ENCODE measurements around the gene LSG1. TPM values are rescaled to one million over a fixed set of nuclear protein-coding genes. Genes with fewer than 3 reads are reported as not detected.

Gene LSG1
- total RNA-seq, 1 experiment from 2014 or later, result 39.7 TPM

DNA sequence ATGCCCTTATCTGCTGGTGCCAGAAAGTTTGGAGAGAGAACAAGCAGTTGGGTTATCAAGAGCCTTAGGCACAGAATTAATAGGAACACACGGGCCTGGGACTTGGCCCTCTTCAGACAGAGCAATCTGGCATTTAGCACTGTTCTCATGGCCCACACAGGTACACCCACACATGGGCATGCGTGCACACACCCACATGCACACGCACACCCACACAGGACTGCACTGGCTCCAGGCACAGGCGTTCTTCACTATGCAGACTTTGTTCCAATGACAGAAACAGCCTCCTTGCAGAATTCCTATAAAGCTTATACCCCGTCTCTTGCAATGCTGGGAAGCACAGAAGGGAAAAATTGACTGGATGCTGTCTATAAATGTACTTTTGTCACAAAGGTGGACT lies 75.1 kb downstream of the LSG1 start:
- CTCF ChIA-PET, result no interaction called here
- no peaks in the 10 kb centered on the region for H3K79me2 ChIP-seq (ENCODE audit: insufficient read depth, low read length)
- H3K4me3 ChIP-seq (replicated peaks in 1 of 2; ENCODE audit: low read depth in 1 of 2, low read length in 2 of 2), result no peak overlapping the region
- H2AFZ ChIP-seq (ENCODE audit: low read depth, low read length, poor library complexity, severe bottlenecking), result no peak overlapping the region
- no peak overlapping the region for H3K9ac ChIP-seq (ENCODE audit: low read length)
- no peaks in the 10 kb centered on the region for H3K27me3 ChIP-seq (ENCODE audit: insufficient read depth, low read length)
- TF ChIP-seq EGR1 (IDR thresholded peaks at IDR 0.05; ENCODE audit: low read depth) (no peak), YY1 (IDR thresholded peaks at IDR 0.05; ENCODE audit: extremely low read depth, insufficient replicate concordance, low read depth, low read length) (no peak), POLR2AphosphoS5 (IDR thresholded peaks at IDR 0.05; ENCODE audit: low read depth, low read length) (no peak), EZH2phosphoT487 (IDR thresholded peaks at IDR 0.05; ENCODE audit: borderline replicate concordance) (no peak)
- BruUV-seq (replicated peaks), result no TSS peak
- DNase-seq (ENCODE audit: low read depth, low spot score) (no peak), ATAC-seq (no peak)
- H3K36me3 ChIP-seq (ENCODE audit: control insufficient read depth in 1 of 2, insufficient read depth in 2 of 2, low read length in 2 of 2), result no peaks in the 10 kb centered on the region
- no peak overlapping the region for H3K4me2 ChIP-seq (ENCODE audit: low read length)
- H3K27ac ChIP-seq (ENCODE audit: low read depth, low read length), result no peak overlapping the region
- RAD21 ChIA-PET (ENCODE audit: low non-redundant PET in 1 of 2, low total read pairs in 2 of 2, uncharacterized antibody in 2 of 2, unreplicated experiment in 2 of 2), result no interaction called here
- H4K20me1 ChIP-seq (ENCODE audit: insufficient read depth), result no peaks in the 10 kb centered on the region
- H3K4me1 ChIP-seq (ENCODE audit: control insufficient read depth in 1 of 2, insufficient read depth in 2 of 2, low read length in 2 of 2), result peaks cover 15 to 28% of the 10 kb centered on the region in 2 experiments
- H3K9me3 ChIP-seq (ENCODE audit: control insufficient read depth in 1 of 2, insufficient read depth in 1 of 2, low read depth in 1 of 2, low read length in 2 of 2), result no peaks in the 10 kb centered on the region
- H3K9me2 ChIP-seq (ENCODE audit: insufficient read depth), result no peaks in the 10 kb centered on the region
- POLR2A ChIA-PET, result no interaction called here
- intact Hi-C loops (cut with micrococcal nuclease), result no loop called here

DNA sequence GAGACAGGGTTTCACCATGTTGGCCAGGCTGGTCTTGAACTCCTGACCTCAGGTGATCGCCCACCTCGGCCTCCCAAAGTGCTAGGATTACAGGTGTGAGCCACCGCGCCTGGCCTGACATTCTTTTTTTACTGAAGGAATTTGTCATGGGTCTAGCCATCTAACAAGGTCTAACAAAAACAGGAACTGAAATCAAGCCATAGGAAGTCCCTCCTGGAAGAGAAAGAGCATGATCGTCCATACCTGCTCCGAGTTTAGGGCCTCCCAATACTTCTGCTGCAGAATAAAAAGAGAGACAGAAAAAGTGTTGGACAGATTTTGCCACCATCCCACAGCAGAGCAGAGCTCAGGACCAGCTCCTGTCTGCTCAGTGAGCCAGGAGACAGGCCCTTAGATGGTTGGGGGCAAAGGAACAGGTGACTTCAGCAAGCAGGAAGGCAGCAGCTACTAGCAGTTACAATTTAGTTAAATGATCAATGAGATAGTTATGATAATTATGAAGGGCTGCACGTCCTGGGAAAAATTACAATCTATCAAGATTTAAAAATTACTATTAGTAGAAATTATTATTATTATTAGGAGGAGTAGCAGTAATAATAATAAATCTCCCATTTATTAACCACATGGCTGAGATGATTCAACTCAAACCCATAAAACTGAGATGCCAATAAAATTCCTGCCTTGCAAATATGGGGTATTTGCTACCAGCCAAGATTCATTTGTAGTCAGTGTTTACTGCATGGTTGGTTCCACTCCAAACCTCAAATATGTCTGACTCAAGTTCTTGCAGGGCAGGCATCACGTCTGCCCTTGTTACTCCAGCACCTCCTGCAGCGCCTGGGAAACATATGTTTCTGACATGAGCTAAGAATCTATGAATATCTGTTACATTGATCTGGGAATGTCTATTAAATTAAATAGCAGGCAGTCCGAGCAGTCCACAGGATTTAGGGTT lies 78.9 kb downstream of the LSG1 start:
- no peak overlapping the region for H3K9ac ChIP-seq (ENCODE audit: low read length)
- peak; percentile 89 for ATAC-seq
- TF ChIP-seq POLR2AphosphoS5 (IDR thresholded peaks at IDR 0.05; ENCODE audit: low read depth, low read length) (peak; percentile 83), ELF1 (IDR thresholded peaks at IDR 0.05; ENCODE audit: borderline replicate concordance, low read depth) (no peak), EZH2phosphoT487 (IDR thresholded peaks at IDR 0.05; ENCODE audit: borderline replicate concordance) (no peak), YY1 (IDR thresholded peaks at IDR 0.05; ENCODE audit: extremely low read depth, insufficient replicate concordance, low read depth, low read length) (peak; percentile 60), SRF (IDR thresholded peaks at IDR 0.05; ENCODE audit: low read depth) (peak; percentile 78), EZH2 (IDR thresholded peaks at IDR 0.05) (no peak), TCF7L2 (IDR thresholded peaks at IDR 0.05; ENCODE audit: borderline replicate concordance, extremely low read depth, insufficient read depth, insufficient read length) (no peak), ZFX (IDR thresholded peaks at IDR 0.05) (no peak)
- TF ChIP-seq, protein P1, sequence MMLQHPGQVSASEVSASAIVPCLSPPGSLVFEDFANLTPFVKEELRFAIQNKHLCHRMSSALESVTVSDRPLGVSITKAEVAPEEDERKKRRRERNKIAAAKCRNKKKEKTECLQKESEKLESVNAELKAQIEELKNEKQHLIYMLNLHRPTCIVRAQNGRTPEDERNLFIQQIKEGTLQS (IDR thresholded peaks at IDR 0.05), result no peak
- TF ChIP-seq, protein P2, sequence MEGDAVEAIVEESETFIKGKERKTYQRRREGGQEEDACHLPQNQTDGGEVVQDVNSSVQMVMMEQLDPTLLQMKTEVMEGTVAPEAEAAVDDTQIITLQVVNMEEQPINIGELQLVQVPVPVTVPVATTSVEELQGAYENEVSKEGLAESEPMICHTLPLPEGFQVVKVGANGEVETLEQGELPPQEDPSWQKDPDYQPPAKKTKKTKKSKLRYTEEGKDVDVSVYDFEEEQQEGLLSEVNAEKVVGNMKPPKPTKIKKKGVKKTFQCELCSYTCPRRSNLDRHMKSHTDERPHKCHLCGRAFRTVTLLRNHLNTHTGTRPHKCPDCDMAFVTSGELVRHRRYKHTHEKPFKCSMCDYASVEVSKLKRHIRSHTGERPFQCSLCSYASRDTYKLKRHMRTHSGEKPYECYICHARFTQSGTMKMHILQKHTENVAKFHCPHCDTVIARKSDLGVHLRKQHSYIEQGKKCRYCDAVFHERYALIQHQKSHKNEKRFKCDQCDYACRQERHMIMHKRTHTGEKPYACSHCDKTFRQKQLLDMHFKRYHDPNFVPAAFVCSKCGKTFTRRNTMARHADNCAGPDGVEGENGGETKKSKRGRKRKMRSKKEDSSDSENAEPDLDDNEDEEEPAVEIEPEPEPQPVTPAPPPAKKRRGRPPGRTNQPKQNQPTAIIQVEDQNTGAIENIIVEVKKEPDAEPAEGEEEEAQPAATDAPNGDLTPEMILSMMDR (IDR thresholded peaks at IDR 0.05 in 2 of 3, conservative IDR thresholded peaks at IDR 0.05 in 1 of 3; ENCODE audit: borderline replicate concordance in 1 of 3, insufficient read depth in 1 of 3, low read depth in 2 of 3, low read length in 2 of 3), result peak in 1 of 3 experiments; percentile 15; a peak in 1 of 6 replicates
- TF ChIP-seq, protein P3, sequence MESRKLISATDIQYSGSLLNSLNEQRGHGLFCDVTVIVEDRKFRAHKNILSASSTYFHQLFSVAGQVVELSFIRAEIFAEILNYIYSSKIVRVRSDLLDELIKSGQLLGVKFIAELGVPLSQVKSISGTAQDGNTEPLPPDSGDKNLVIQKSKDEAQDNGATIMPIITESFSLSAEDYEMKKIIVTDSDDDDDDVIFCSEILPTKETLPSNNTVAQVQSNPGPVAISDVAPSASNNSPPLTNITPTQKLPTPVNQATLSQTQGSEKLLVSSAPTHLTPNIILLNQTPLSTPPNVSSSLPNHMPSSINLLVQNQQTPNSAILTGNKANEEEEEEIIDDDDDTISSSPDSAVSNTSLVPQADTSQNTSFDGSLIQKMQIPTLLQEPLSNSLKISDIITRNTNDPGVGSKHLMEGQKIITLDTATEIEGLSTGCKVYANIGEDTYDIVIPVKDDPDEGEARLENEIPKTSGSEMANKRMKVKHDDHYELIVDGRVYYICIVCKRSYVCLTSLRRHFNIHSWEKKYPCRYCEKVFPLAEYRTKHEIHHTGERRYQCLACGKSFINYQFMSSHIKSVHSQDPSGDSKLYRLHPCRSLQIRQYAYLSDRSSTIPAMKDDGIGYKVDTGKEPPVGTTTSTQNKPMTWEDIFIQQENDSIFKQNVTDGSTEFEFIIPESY (IDR thresholded peaks at IDR 0.05; ENCODE audit: extremely low read depth, insufficient replicate concordance, low read length), result no peak

More for the DNA sequence above, 78.9 kb downstream of the LSG1 start:
- H2AFZ ChIP-seq (ENCODE audit: low read depth, low read length, poor library complexity, severe bottlenecking), result no peak overlapping the region
- H3K4me1 ChIP-seq (ENCODE audit: control insufficient read depth in 1 of 2, insufficient read depth in 2 of 2, low read length in 2 of 2), result peaks cover 15 to 25% of the 10 kb centered on the region in 2 experiments
- H3K9me2 ChIP-seq (ENCODE audit: insufficient read depth), result no peaks in the 10 kb centered on the region
- intact Hi-C loops (cut with micrococcal nuclease), result loop anchor here (5.0 kb wide), 1 partner anchor 136 kb away; no protein-coding TSS in a partner anchor
- RAD21 ChIA-PET (ENCODE audit: low non-redundant PET in 1 of 2, low total read pairs in 2 of 2, uncharacterized antibody in 2 of 2, unreplicated experiment in 2 of 2), result interaction anchor here in 1 of 2 experiments (1.4 to 1.6 kb wide), 2 partner anchors 9 to 259 kb away, joined by 3 to 4 read pairs; no protein-coding TSS in a partner anchor
- H3K4me2 ChIP-seq (ENCODE audit: low read length), result peak overlapping the region; percentile 52
- no peaks in the 10 kb centered on the region for H3K27me3 ChIP-seq (ENCODE audit: insufficient read depth, low read length)
- H3K27ac ChIP-seq (ENCODE audit: low read depth, low read length), result no peak overlapping the region
- no peaks in the 10 kb centered on the region for H4K20me1 ChIP-seq (ENCODE audit: insufficient read depth)
- no peaks in the 10 kb centered on the region for H3K9me3 ChIP-seq (ENCODE audit: control insufficient read depth in 1 of 2, insufficient read depth in 1 of 2, low read depth in 1 of 2, low read length in 2 of 2)
- CTCF ChIA-PET, result interaction anchor here (1.0 to 2.1 kb wide), 2 partner anchors 121 to 259 kb away, joined by 3 to 21 read pairs; no protein-coding TSS in a partner anchor
- H3K36me3 ChIP-seq (ENCODE audit: control insufficient read depth in 1 of 2, insufficient read depth in 2 of 2, low read length in 2 of 2), result no peaks in the 10 kb centered on the region
- H3K79me2 ChIP-seq (ENCODE audit: insufficient read depth, low read length), result no peaks in the 10 kb centered on the region
- peak; percentile 91 for DNase-seq (ENCODE audit: low read depth, low spot score)
- no TSS peak for BruUV-seq (replicated peaks)
- H3K4me3 ChIP-seq (replicated peaks in 1 of 2; ENCODE audit: low read depth in 1 of 2, low read length in 2 of 2), result no peak overlapping the region
- POLR2A ChIA-PET, result no interaction called here

All from HCT116 (cell line).